ENCODE measurements around the gene PPP2R5D.

Gene PPP2R5D

GRCh38 chr6:43060034-43060754 is 75.8 kb downstream of the PPP2R5D start:
- no peak for DNase-seq

- DNase-seq = no peak
Measured at GRCh38 chr6:43060755-43061633, 76.6 kb downstream of the PPP2R5D start.

- DNase-seq = no peak
Measured at GRCh38 chr6:43061861-43062260, 77.5 kb downstream of the PPP2R5D start.
